ENCODE measurements around the gene HGFAC.

The HGFAC gene

GRCh38 chr4:3427134-3427476, 14.7 kb upstream of the HGFAC start:
- no peak for DNase-seq

GRCh38 chr4:3427706-3428446, 13.9 kb upstream of the HGFAC start:
- DNase-seq, result no peak

- DNase-seq, result no peak
Measured at GRCh38 chr4:3429651-3430050, 12.1 kb upstream of the HGFAC start.

GRCh38 chr4:3430524-3430923, 11.2 kb upstream of the HGFAC start:
- DNase-seq, result no peak

- no peak for DNase-seq
Measured at GRCh38 chr4:3431446-3431993, 10.2 kb upstream of the HGFAC start.

GRCh38 chr4:3432381-3432790, 9.4 kb upstream of the HGFAC start:
- no peak for DNase-seq

- no peak for DNase-seq
Measured at GRCh38 chr4:3433138-3433869, 8.5 kb upstream of the HGFAC start.

- DNase-seq, result no peak
Measured at GRCh38 chr4:3434881-3435685, 6.7 kb upstream of the HGFAC start.

- DNase-seq, result no peak
Measured at GRCh38 chr4:3435686-3435956, 6.1 kb upstream of the HGFAC start.

GRCh38 chr4:3436048-3436797, 5.5 kb upstream of the HGFAC start:
- no peak for DNase-seq

- DNase-seq, result no peak
Measured at GRCh38 chr4:3436798-3437581, 4.8 kb upstream of the HGFAC start.

GRCh38 chr4:3437582-3437936, 4.2 kb upstream of the HGFAC start:
- no peak for DNase-seq

GRCh38 chr4:3437998-3438846, 3.5 kb upstream of the HGFAC start:
- no peak for DNase-seq

GRCh38 chr4:3438847-3439180, 3.0 kb upstream of the HGFAC start:
- DNase-seq, result no peak

- DNase-seq, result no peak
Measured at GRCh38 chr4:3439391-3439790, 2.4 kb upstream of the HGFAC start.

- no peak for DNase-seq
Measured at GRCh38 chr4:3440011-3440410, 1.8 kb upstream of the HGFAC start.

GRCh38 chr4:3440979-3441500, 728 bp upstream of the HGFAC start:
- no peak for DNase-seq

- DNase-seq, result no peak
Measured at GRCh38 chr4:3442460-3442958, 741 bp downstream of the HGFAC start.

- no peak for DNase-seq
Measured at GRCh38 chr4:3442959-3443749, 1.4 kb downstream of the HGFAC start.

GRCh38 chr4:3443750-3444309, 2.1 kb downstream of the HGFAC start:
- DNase-seq, result no peak

Measured in NCI-H187 treated with DMSO at 0.1 percent for 48 hours (cell line).